HepG2 (cell line): ENCODE measurements around the gene EPHX1. TPM values are rescaled to one million over a fixed set of nuclear protein-coding genes. Genes with fewer than 3 reads are reported as not detected.

Experiments
- ATAC-seq: fragments of 200-7000 bp; cut with Tn5 transposase; 3 replicates; pipeline ENCODE4 v1.9.1; 2020; ENCODE audit warnings: mild to moderate bottlenecking, moderate library complexity
- BruUV-seq: library from RNA; stranded (reverse); fragments of 400-500 nt; replicated peaks from 2 replicates; lab custom pipeline; 2021; lab: Mats Ljungman, UMichigan
- CTCF ChIA-PET: fragments of 300-600 bp; formaldehyde crosslinking; extraction: SDS; loops from one replicate; lab custom pipeline; 2021; ENCODE audit warnings: low total read pairs, inconsistent platforms, low intra/inter-chr PET ratio; lab: Yijun Ruan, JAX
- POLR2A ChIA-PET: fragments of 350-600 bp; sonication (Branson Sonifier 250); formaldehyde crosslinking; loops from one replicate; lab custom pipeline; 2020; ENCODE audit warnings: antibody characterized with exemption, inconsistent platforms; lab: Yijun Ruan, JAX
- DNase-seq: peaks from one replicate; pipeline ENCODE4 v3.0.0-alpha.2; 2015; ENCODE audit warnings: low spot score
- FAIRE-seq: peaks from 3 replicates; lab custom pipeline; 2011; peaks lifted over from hg19 to GRCh38; lab: Jason Lieb, UNC
- H2AFZ ChIP-seq: one replicate; pipeline ENCODE4 v1.6.1; 2011; ENCODE audit warnings: low read length, inconsistent platforms
- H3K27ac ChIP-seq: fragments of 300-600 bp; 3 replicates; pipeline ENCODE4 v1.8.0; 2011; ENCODE audit warnings: mixed run types, mild to moderate bottlenecking, mixed read lengths, low read length, inconsistent platforms; ENCODE audit not compliant: insufficient read depth; ENCODE audit errors: extremely low read length
- H3K27me3 ChIP-seq, 2 experiments: fragments of 200-600 bp in 1 of 2; 2 replicates in 1 of 2; 3 replicates in 1 of 2; pipeline versions ENCODE4 v1.6.0 to v1.8.0; 2011; ENCODE audit warnings: low read length in 2 of 2, mild to moderate bottlenecking in 2 of 2, moderate library complexity in 2 of 2, inconsistent platforms in 1 of 2; ENCODE audit not compliant: insufficient read depth in 2 of 2, control insufficient read depth in 1 of 2
- H3K36me3 ChIP-seq, 2 experiments: fragments of 200-600 bp in 1 of 2; replicated peaks in 1 of 2; 2 replicates in 1 of 2; 3 replicates in 1 of 2; pipeline versions ENCODE4 v1.5.1 to v1.8.0; 2011; ENCODE audit warnings: low read length in 2 of 2, inconsistent platforms in 1 of 2; ENCODE audit not compliant: insufficient read depth in 2 of 2, control insufficient read depth in 1 of 2
- H3K4me1 ChIP-seq: 2 replicates; pipeline ENCODE4 v1.5.1; 2012; ENCODE audit warnings: low read length, inconsistent platforms; ENCODE audit not compliant: insufficient read depth
- H3K4me2 ChIP-seq: 2 replicates; pipeline ENCODE4 v1.6.0; 2011; ENCODE audit warnings: low read depth, low read length, inconsistent platforms
- H3K4me3 ChIP-seq, 3 experiments: fragments of 200-600 bp in 1 of 3; sonication (generic), shearing (Covaris generic) in 1 of 3; replicated peaks in 1 of 3; 2 replicates each; pipeline ENCODE4 v1.5.1; 2011 to 2016; ENCODE audit warnings: low read length in 3 of 3, inconsistent platforms in 2 of 3, low read depth in 2 of 3, mild to moderate bottlenecking in 2 of 3, control low read depth in 1 of 3, mixed read lengths in 1 of 3; ENCODE audit not compliant: insufficient read depth in 1 of 3
- H3K79me2 ChIP-seq: one replicate; pipeline ENCODE4 v1.6.1; 2011; ENCODE audit warnings: low read length, inconsistent platforms; ENCODE audit not compliant: insufficient read depth
- H3K9ac ChIP-seq: 2 replicates; pipeline ENCODE4 v1.6.0; 2011; ENCODE audit warnings: mild to moderate bottlenecking, low read depth, low read length, inconsistent platforms; ENCODE audit not compliant: insufficient read depth
- H3K9me3 ChIP-seq: 2 replicates; pipeline ENCODE4 v1.5.1; 2012; ENCODE audit warnings: mild to moderate bottlenecking, low read length
- H4K20me1 ChIP-seq: 2 replicates; pipeline ENCODE4 v1.6.0; 2011; ENCODE audit warnings: inconsistent platforms, mild to moderate bottlenecking, low read length, moderate library complexity; ENCODE audit not compliant: insufficient read depth
- DPF2 ChIP-seq: sonication (generic); formaldehyde crosslinking; IDR thresholded peaks from 2 replicates; pipeline ENCODE4 v1.4.0; 2020; ENCODE audit warnings: mild to moderate bottlenecking, low read depth, missing genetic modification reagents, borderline replicate concordance
- ERF ChIP-seq: IDR thresholded peaks from 2 replicates; pipeline ENCODE4 v1.6.1; 2018; ENCODE audit warnings: missing biosample characterization, missing genetic modification reagents
- FOXK2 ChIP-seq: fragments of 450-650 bp; IDR thresholded peaks from 2 replicates; pipeline ENCODE4 v1.6.1; 2016
- GABPA ChIP-seq, 2 experiments: IDR thresholded peaks; 2 replicates each; pipeline ENCODE4 v1.6.1; 2011 to 2016; ENCODE audit warnings: low read depth in 2 of 2, low read length in 1 of 2, missing biosample characterization in 1 of 2, missing genetic modification characterization in 1 of 2
- KAT7 ChIP-seq: IDR thresholded peaks from 2 replicates; pipeline ENCODE4 v1.6.1; 2018; ENCODE audit warnings: borderline replicate concordance, missing compliant biosample characterization
- MAFK ChIP-seq, 2 experiments: IDR thresholded peaks in 1 of 2; conservative IDR thresholded peaks in 1 of 2; 2 replicates each; pipeline ENCODE4 v1.6.1; 2011; ENCODE audit warnings: improper control_type of control experiment in 2 of 2, low read length in 2 of 2
- MATR3 ChIP-seq: sonication (generic); formaldehyde crosslinking; IDR thresholded peaks from 2 replicates; pipeline ENCODE4 v1.4.0; 2020; ENCODE audit warnings: missing genetic modification reagents
- NR1H2 ChIP-seq: sonication (generic); formaldehyde crosslinking; IDR thresholded peaks from 2 replicates; pipeline ENCODE4 v1.8.1; 2022; ENCODE audit warnings: low read depth, missing genetic modification reagents, borderline replicate concordance
- NRL ChIP-seq: sonication (generic); formaldehyde crosslinking; IDR thresholded peaks from 2 replicates; pipeline ENCODE4 v1.5.0; 2020; ENCODE audit warnings: missing genetic modification reagents, mild to moderate bottlenecking, moderate library complexity, borderline replicate concordance
- RXRA ChIP-seq: sonication (generic); formaldehyde crosslinking; IDR thresholded peaks from 2 replicates; pipeline ENCODE4 v1.5.1; 2020; ENCODE audit warnings: missing genetic modification reagents
- ZNF101 ChIP-seq: sonication (generic); formaldehyde crosslinking; IDR thresholded peaks from 2 replicates; pipeline ENCODE4 v1.4.0; 2020; ENCODE audit warnings: mild to moderate bottlenecking, low read depth, missing genetic modification reagents, borderline replicate concordance
- ZNF546 ChIP-seq: sonication (generic); formaldehyde crosslinking; conservative IDR thresholded peaks from 2 replicates; pipeline ENCODE4 v1.8.1; 2023; ENCODE audit warnings: mild to moderate bottlenecking, missing genetic modification reagents
- ZNF577 ChIP-seq: sonication (generic); formaldehyde crosslinking; IDR thresholded peaks from 2 replicates; pipeline ENCODE4 v1.4.0; 2020; ENCODE audit warnings: mild to moderate bottlenecking, low read depth, missing genetic modification reagents, borderline replicate concordance
- WGBS: methylation state at CpG from one replicate; pipeline ENCODE4 v1.1.6; 2017; ENCODE audit warnings: low lambda C conversion rate; 5-methylcytosine and 5-hydroxymethylcytosine counted together
- in situ Hi-C: cut with HindIII; loops from 2 replicates; pipeline ENCODE4 v1.10.0; 2017; ENCODE audit warnings: low pct_unique_long_range_greater_than_20kb; ENCODE audit not compliant: extremely low pct_ligation_motif_present
- intact Hi-C: fragments of 100-400 bp; cut with micrococcal nuclease; formaldehyde crosslinking; loops from one replicate; pipeline ENCODE4 v1.10.0; 2022; ENCODE audit not compliant: unreplicated experiment
- polyA plus RNA-seq, 8 experiments: library from polyadenylated mRNA; depleted of rRNA in 3 of 8; stranded (reverse) in 7 of 8; unstranded in 1 of 8; fragments of >200 nt; fragmentation: Illumina TruSeq in 4 of 8; extraction: Trizol in 4 of 8; gene quantifications; 2 replicates each; pipeline versions ENCODE4 v1.2.1 to v1.2.3, GENCODE V29; 2011 to 2016; ENCODE audit warnings: low read depth in 4 of 8, missing spikeins in 1 of 8, mixed read lengths in 1 of 8; ENCODE audit not compliant: insufficient read depth in 1 of 8
- total RNA-seq, 5 experiments: library from RNA; depleted of rRNA; stranded (reverse); fragments of >200 nt; fragmentation: Illumina TruSeq; extraction: Trizol; gene quantifications; 2 replicates each; pipeline ENCODE4 v1.2.3, GENCODE V29; 2016; ENCODE audit warnings: low read depth in 1 of 5
- TF ChIP-seq, protein P1 (sequence below): sonication (generic); formaldehyde crosslinking; IDR thresholded peaks from 2 replicates; pipeline ENCODE4 v1.4.0; 2020; ENCODE audit warnings: missing genetic modification reagents, mild to moderate bottlenecking, borderline replicate concordance
- TF ChIP-seq, protein P2 (sequence below): sonication (generic); formaldehyde crosslinking; IDR thresholded peaks from 2 replicates; pipeline ENCODE4 v1.4.0; 2020; ENCODE audit warnings: missing genetic modification reagents

The EPHX1 gene
- total and polyA plus RNA-seq, 2 of the 13 experiments (the other 11 are each of a cell fraction or from before 2014, with no cell fraction given) = 27.7 to 36.5 TPM

DNA sequence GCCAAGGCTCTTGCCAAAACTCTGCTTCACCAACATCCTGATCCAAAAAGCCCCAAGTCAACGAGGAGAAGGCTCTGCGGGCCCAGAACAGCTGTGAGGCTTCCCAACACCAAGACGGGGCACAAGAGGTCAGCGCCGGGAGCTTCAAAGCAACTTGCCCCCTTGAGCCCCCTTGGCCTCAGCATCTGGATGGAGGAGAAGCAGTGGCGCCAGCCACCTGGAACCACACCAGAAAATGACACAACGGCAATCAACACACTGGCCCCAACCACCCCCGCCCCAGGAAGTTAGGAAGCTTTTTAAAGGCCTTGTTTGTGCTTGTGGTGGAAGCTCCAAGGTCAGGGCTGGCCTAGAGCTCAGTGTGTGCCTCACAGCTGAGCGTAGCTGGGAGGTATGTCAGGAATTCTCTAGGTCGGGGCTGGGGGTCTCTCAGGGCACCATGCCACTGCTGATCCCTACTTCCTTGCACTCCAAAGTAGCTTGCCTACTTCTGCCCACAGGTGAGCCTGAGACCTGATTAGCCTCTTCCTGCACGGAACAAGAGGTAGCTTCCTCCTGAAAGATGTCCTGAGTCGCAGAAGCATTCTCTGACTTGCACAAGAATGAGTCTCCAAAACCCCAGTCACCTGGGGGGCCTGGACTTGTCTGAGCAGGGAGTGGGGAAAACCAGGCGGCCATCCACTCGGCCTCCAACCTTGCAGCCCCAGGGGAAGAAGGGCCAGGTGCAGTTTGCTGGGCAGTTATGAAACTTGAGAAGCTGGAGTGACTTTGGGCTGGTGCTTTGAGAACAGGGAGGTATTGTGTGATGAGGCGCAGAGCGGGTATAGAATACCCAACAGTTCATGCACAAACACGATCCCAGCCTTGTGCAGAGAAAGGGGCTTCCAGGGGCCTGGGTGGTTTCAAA, 42.0 kb upstream of the EPHX1 start:
- BruUV-seq = no TSS peak
- TF ChIP-seq MAFK (conservative IDR thresholded peaks at IDR 0.05 in 1 of 2, IDR thresholded peaks at IDR 0.05 in 1 of 2; ENCODE audit: low read length in 2 of 2) = no peak
- peak; percentile 45; the same call in 1 of the 2 replicates for TF ChIP-seq DPF2 (CRISPR knock-in tag)
- TF ChIP-seq ZNF546 (CRISPR knock-in tag) = no peak
- TF ChIP-seq, protein P1, sequence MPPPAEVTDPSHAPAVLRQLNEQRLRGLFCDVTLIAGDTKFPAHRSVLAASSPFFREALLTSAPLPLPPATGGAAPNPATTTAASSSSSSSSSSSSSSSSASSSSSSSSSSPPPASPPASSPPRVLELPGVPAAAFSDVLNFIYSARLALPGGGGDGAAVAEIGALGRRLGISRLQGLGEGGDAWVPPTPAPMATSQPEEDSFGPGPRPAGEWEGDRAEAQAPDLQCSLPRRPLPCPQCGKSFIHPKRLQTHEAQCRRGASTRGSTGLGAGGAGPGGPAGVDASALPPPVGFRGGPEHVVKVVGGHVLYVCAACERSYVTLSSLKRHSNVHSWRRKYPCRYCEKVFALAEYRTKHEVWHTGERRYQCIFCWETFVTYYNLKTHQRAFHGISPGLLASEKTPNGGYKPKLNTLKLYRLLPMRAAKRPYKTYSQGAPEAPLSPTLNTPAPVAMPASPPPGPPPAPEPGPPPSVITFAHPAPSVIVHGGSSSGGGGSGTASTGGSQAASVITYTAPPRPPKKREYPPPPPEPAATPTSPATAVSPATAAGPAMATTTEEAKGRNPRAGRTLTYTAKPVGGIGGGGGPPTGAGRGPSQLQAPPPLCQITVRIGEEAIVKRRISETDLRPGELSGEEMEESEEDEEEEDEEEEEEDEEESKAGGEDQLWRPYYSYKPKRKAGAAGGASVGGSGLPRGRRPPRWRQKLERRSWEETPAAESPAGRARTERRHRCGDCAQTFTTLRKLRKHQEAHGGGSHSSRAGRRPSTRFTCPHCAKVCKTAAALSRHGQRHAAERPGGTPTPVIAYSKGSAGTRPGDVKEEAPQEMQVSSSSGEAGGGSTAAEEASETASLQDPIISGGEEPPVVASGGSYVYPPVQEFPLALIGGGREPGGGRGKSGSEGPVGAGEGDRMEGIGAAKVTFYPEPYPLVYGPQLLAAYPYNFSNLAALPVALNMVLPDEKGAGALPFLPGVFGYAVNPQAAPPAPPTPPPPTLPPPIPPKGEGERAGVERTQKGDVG (CRISPR knock-in tag) = 0 out of 2 replicates have a peak, but pooled peaks have one; percentile 36
- TF ChIP-seq RXRA (CRISPR knock-in tag) = peak; percentile 96
- no peak for TF ChIP-seq ZNF101
- no peak for TF ChIP-seq ZNF577 (CRISPR knock-in tag)
- TF ChIP-seq, protein P2, sequence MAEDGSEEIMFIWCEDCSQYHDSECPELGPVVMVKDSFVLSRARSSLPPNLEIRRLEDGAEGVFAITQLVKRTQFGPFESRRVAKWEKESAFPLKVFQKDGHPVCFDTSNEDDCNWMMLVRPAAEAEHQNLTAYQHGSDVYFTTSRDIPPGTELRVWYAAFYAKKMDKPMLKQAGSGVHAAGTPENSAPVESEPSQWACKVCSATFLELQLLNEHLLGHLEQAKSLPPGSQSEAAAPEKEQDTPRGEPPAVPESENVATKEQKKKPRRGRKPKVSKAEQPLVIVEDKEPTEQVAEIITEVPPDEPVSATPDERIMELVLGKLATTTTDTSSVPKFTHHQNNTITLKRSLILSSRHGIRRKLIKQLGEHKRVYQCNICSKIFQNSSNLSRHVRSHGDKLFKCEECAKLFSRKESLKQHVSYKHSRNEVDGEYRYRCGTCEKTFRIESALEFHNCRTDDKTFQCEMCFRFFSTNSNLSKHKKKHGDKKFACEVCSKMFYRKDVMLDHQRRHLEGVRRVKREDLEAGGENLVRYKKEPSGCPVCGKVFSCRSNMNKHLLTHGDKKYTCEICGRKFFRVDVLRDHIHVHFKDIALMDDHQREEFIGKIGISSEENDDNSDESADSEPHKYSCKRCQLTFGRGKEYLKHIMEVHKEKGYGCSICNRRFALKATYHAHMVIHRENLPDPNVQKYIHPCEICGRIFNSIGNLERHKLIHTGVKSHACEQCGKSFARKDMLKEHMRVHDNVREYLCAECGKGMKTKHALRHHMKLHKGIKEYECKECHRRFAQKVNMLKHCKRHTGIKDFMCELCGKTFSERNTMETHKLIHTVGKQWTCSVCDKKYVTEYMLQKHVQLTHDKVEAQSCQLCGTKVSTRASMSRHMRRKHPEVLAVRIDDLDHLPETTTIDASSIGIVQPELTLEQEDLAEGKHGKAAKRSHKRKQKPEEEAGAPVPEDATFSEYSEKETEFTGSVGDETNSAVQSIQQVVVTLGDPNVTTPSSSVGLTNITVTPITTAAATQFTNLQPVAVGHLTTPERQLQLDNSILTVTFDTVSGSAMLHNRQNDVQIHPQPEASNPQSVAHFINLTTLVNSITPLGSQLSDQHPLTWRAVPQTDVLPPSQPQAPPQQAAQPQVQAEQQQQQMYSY = no peak
- TF ChIP-seq NRL (CRISPR knock-in tag) = no peak
- TF ChIP-seq MATR3 = no peak
- no peak for TF ChIP-seq NR1H2 (CRISPR knock-in tag)
- TF ChIP-seq KAT7 (CRISPR knock-in tag) = no peak
- TF ChIP-seq FOXK2 = no peak
- TF ChIP-seq GABPA (IDR thresholded peaks at IDR 0.05; ENCODE audit: low read depth, low read length) = no peak
- no peak; the same call in 1 of the 2 replicates for TF ChIP-seq GABPA (CRISPR knock-in tag; IDR thresholded peaks at IDR 0.05; ENCODE audit: low read depth)
- TF ChIP-seq ERF (CRISPR knock-in tag) = 0 out of 2 replicates have a peak, but pooled peaks have one; percentile 16

More for the DNA sequence above, 42.0 kb upstream of the EPHX1 start:
- 3% methylated on average over 6 of the region's 17 CpGs for WGBS
- Histone ChIP-seq H3K79me2 (no peaks in the 10 kb centered on the region), H3K4me3 (peak overlapping the region; percentile 14 to 69 (median 52)), H3K4me1 (peaks cover 90% of the 10 kb centered on the region), H3K9me3 (no peaks in the 10 kb centered on the region), H3K27me3 (no peaks in the 10 kb centered on the region), H3K36me3 (no peaks in the 10 kb centered on the region), H4K20me1 (no peaks in the 10 kb centered on the region), H3K27ac (peak overlapping the region; percentile 79), H2AFZ (peak overlapping the region; percentile 18), H3K4me2 (peak overlapping the region; percentile 97), H3K9ac (peak overlapping the region; percentile 68)
- FAIRE-seq (peak; percentile 72), DNase-seq (peak; percentile 94), ATAC-seq (peak; percentile 68)
- POLR2A ChIA-PET = interaction anchor here (0.7 to 5.4 kb wide), 23 partner anchors 8 to 307 kb away, joined by 3 to 72 read pairs (median 5); partner anchors contain the start of genes ENAH, EPHX1, SDE2 and SRP9
- CTCF ChIA-PET = interaction anchor here (1.0 kb wide), 1 partner anchor 293 kb away, joined by 3 read pairs; no protein-coding TSS in a partner anchor
- in situ Hi-C loops (loop anchor here (5.0 kb wide), 2 partner anchors 76 to 116 kb away; partner anchors contain the start of gene ENAH), intact Hi-C loops (loop anchor here (2.0 to 5.0 kb wide), 2 partner anchors 13 to 76 kb away; no protein-coding TSS in a partner anchor)
